ENCODE results near the gene POPDC2.

DNA sequence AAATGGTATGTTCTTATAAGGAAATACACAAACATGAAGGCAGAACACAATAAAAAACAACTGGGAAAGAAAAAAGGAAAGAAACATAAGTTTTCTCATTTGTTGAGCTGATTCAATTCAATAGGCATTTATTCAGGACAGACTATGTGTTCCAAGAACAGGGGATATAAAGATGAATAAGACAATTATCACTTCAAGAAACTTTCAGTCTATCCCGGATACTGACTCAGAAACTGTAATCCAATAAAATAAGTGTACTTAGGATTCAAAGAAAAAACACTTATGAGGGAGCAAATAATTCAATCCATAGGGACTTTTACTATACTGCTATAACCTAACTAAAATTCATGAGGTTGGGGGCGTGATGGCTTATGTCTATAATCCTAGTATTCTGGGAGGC is 3.5 kb upstream of the POPDC2 start:
- TF ChIP-seq, protein P1, sequence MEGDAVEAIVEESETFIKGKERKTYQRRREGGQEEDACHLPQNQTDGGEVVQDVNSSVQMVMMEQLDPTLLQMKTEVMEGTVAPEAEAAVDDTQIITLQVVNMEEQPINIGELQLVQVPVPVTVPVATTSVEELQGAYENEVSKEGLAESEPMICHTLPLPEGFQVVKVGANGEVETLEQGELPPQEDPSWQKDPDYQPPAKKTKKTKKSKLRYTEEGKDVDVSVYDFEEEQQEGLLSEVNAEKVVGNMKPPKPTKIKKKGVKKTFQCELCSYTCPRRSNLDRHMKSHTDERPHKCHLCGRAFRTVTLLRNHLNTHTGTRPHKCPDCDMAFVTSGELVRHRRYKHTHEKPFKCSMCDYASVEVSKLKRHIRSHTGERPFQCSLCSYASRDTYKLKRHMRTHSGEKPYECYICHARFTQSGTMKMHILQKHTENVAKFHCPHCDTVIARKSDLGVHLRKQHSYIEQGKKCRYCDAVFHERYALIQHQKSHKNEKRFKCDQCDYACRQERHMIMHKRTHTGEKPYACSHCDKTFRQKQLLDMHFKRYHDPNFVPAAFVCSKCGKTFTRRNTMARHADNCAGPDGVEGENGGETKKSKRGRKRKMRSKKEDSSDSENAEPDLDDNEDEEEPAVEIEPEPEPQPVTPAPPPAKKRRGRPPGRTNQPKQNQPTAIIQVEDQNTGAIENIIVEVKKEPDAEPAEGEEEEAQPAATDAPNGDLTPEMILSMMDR (IDR thresholded peaks at IDR 0.05): no peak
- TF ChIP-seq, protein P2, sequence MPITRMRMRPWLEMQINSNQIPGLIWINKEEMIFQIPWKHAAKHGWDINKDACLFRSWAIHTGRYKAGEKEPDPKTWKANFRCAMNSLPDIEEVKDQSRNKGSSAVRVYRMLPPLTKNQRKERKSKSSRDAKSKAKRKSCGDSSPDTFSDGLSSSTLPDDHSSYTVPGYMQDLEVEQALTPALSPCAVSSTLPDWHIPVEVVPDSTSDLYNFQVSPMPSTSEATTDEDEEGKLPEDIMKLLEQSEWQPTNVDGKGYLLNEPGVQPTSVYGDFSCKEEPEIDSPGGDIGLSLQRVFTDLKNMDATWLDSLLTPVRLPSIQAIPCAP (CRISPR knock-in tag; IDR thresholded peaks at IDR 0.05): no peak
- TF ChIP-seq, protein P3, sequence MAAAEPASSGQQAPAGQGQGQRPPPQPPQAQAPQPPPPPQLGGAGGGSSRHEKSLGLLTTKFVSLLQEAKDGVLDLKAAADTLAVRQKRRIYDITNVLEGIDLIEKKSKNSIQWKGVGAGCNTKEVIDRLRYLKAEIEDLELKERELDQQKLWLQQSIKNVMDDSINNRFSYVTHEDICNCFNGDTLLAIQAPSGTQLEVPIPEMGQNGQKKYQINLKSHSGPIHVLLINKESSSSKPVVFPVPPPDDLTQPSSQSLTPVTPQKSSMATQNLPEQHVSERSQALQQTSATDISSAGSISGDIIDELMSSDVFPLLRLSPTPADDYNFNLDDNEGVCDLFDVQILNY (CRISPR knock-in tag; IDR thresholded peaks at IDR 0.05): no peak
- TF ChIP-seq, protein P4, sequence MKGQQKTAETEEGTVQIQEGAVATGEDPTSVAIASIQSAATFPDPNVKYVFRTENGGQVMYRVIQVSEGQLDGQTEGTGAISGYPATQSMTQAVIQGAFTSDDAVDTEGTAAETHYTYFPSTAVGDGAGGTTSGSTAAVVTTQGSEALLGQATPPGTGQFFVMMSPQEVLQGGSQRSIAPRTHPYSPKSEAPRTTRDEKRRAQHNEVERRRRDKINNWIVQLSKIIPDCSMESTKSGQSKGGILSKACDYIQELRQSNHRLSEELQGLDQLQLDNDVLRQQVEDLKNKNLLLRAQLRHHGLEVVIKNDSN (CRISPR knock-in tag; IDR thresholded peaks at IDR 0.05): no peak
- TF ChIP-seq, protein P5, sequence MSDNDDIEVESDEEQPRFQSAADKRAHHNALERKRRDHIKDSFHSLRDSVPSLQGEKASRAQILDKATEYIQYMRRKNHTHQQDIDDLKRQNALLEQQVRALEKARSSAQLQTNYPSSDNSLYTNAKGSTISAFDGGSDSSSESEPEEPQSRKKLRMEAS (CRISPR knock-in tag; IDR thresholded peaks at IDR 0.05): no peak
- no peak for TF ChIP-seq NR2C2 (CRISPR knock-in tag; IDR thresholded peaks at IDR 0.05)
- no peak for TF ChIP-seq CREM (CRISPR knock-in tag; IDR thresholded peaks at IDR 0.05)
- TF ChIP-seq, protein P6, sequence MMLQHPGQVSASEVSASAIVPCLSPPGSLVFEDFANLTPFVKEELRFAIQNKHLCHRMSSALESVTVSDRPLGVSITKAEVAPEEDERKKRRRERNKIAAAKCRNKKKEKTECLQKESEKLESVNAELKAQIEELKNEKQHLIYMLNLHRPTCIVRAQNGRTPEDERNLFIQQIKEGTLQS (CRISPR knock-in tag; conservative IDR thresholded peaks at IDR 0.05): no peak
- TF ChIP-seq CBFB (CRISPR knock-in tag; IDR thresholded peaks at IDR 0.05; ENCODE audit: low read depth): no peak
- TF ChIP-seq, protein P7, sequence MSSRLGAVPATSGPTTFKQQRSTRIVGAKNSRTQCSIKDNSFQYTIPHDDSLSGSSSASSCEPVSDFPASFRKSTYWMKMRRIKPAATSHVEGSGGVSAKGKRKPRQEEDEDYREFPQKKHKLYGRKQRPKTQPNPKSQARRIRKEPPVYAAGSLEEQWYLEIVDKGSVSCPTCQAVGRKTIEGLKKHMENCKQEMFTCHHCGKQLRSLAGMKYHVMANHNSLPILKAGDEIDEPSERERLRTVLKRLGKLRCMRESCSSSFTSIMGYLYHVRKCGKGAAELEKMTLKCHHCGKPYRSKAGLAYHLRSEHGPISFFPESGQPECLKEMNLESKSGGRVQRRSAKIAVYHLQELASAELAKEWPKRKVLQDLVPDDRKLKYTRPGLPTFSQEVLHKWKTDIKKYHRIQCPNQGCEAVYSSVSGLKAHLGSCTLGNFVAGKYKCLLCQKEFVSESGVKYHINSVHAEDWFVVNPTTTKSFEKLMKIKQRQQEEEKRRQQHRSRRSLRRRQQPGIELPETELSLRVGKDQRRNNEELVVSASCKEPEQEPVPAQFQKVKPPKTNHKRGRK (CRISPR knock-in tag; IDR thresholded peaks at IDR 0.05; ENCODE audit: borderline replicate concordance): no peak
- TF ChIP-seq, protein P8, sequence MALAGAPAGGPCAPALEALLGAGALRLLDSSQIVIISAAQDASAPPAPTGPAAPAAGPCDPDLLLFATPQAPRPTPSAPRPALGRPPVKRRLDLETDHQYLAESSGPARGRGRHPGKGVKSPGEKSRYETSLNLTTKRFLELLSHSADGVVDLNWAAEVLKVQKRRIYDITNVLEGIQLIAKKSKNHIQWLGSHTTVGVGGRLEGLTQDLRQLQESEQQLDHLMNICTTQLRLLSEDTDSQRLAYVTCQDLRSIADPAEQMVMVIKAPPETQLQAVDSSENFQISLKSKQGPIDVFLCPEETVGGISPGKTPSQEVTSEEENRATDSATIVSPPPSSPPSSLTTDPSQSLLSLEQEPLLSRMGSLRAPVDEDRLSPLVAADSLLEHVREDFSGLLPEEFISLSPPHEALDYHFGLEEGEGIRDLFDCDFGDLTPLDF (CRISPR knock-in tag; IDR thresholded peaks at IDR 0.05): no peak
